Esophagus muscularis mucosa (tissue), 3 donors: Measurements from ENCODE around the gene ACSBG1.

Source experiments
- CTCF ChIP-seq, 3 experiments: fragments of 200-600 bp in 2 of 3; fragments of 450-650 bp in 1 of 3; sonication (generic) in 2 of 3; IDR thresholded peaks; one replicate each; pipeline ENCODE4 v1.5.1; 2017 to 2019; ENCODE audit warnings: antibody characterized with exemption in 3 of 3, mild to moderate bottlenecking in 2 of 3, moderate library complexity in 1 of 3
- POLR2A ChIP-seq: fragments of 450-650 bp; IDR thresholded peaks from one replicate; pipeline ENCODE4 v1.6.1; 2017; ENCODE audit warnings: antibody characterized with exemption, moderate library complexity, mild to moderate bottlenecking, low read depth

- TF ChIP-seq CTCF (IDR thresholded peaks at IDR 0.05) (no peak), POLR2A (no peak)
These were observed 9.7 kb upstream of the ACSBG1 start for GRCh38 chr15:78244101-78244500.
